Measurements from ENCODE around the gene RNF208.

RNF208 gene

GRCh38 chr9:137227853-137228505 is 5.9 kb upstream of the RNF208 start:
- H3K27ac ChIP-seq (ENCODE audit: low read length) = no peak overlapping the region
- H3K36me3 ChIP-seq (ENCODE audit: control insufficient read depth, low read depth, low read length) = no peaks in the 10 kb centered on the region
- no peak overlapping the region for H3K4me3 ChIP-seq (ENCODE audit: low read length)
- peaks cover 1% of the 10 kb centered on the region for H3K27me3 ChIP-seq (ENCODE audit: control insufficient read depth, insufficient read depth, low read length)
- no peaks in the 10 kb centered on the region for H3K4me1 ChIP-seq (ENCODE audit: control insufficient read depth, low read depth, low read length)
- H3K9ac ChIP-seq (ENCODE audit: low read length) = no peak overlapping the region
- H3K9me3 ChIP-seq (ENCODE audit: control insufficient read depth, low read depth, low read length) = no peaks in the 10 kb centered on the region

GRCh38 chr9:137227054-137227852 is 5.2 kb upstream of the RNF208 start, which contains the start of gene RNF224:
Gene RNF224 (plus strand): TSS chr9:137227502. CDS start chr9:137228336, 834 bp downstream.
- Histone ChIP-seq H3K27ac (ENCODE audit: low read length) (no peak within 1 kb of the TSS), H3K27me3 (ENCODE audit: control insufficient read depth, insufficient read depth, low read length) (peaks cover 8% of the 10 kb centered on the region), H3K36me3 (ENCODE audit: control insufficient read depth, low read depth, low read length) (no peaks in the 10 kb centered on the region), H3K4me3 (ENCODE audit: low read length) (no peak within 1 kb of the TSS), H3K9ac (ENCODE audit: low read length) (no peak within 1 kb of the TSS), H3K9me3 (ENCODE audit: control insufficient read depth, low read depth, low read length) (no peaks in the 10 kb centered on the region), H3K4me1 (ENCODE audit: control insufficient read depth, low read depth, low read length) (no peaks in the 10 kb centered on the region)

DNA sequence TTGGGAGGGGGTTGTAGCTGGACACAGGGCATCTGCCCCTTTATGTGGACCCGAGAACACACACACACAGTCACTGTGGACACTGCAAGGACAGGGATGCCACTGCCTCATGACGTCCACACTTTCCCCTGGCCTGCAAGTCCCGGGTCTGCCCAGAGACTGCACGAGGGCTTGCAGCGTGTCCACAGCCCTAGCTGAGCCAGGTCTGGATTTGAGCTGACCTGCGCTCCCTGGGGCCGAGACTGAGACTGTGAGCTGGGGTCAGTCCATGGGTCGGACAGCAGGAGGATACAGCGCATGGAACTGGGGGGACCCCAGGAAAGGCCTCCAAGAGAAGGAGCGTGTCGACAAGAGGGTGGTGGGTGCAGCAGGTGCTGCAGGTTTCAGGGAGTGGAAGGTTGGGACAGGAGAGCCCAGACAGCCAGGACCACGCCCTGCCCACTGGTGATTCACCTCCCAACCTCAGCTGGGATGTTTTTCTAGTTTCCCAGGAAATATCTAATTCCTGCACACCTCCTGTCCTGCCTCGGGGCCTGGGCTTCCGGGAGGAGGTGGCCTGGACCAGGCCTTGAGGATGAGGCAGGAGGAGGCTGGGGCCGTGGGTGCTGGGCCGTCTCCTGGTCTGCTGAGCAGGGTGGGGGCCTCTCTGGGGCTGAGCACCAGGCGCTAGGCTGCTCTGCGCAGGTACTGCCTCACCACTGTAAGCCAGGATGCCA is 4.5 kb upstream of the RNF208 start:
- no peak overlapping the region for H3K4me3 ChIP-seq (ENCODE audit: low read length)
- H3K36me3 ChIP-seq (ENCODE audit: control insufficient read depth, low read depth, low read length) = no peaks in the 10 kb centered on the region
- no peak overlapping the region for H3K9ac ChIP-seq (ENCODE audit: low read length)
- peaks cover 8% of the 10 kb centered on the region for H3K27me3 ChIP-seq (ENCODE audit: control insufficient read depth, insufficient read depth, low read length)
- H3K9me3 ChIP-seq (ENCODE audit: control insufficient read depth, low read depth, low read length) = no peaks in the 10 kb centered on the region
- H3K27ac ChIP-seq (ENCODE audit: low read length) = no peak overlapping the region
- H3K4me1 ChIP-seq (ENCODE audit: control insufficient read depth, low read depth, low read length) = no peaks in the 10 kb centered on the region

GRCh38 chr9:137225699-137226331 is 3.8 kb upstream of the RNF208 start:
- H3K4me3 ChIP-seq (ENCODE audit: low read length) = no peak overlapping the region
- H3K36me3 ChIP-seq (ENCODE audit: control insufficient read depth, low read depth, low read length) = no peaks in the 10 kb centered on the region
- no peaks in the 10 kb centered on the region for H3K4me1 ChIP-seq (ENCODE audit: control insufficient read depth, low read depth, low read length)
- H3K9ac ChIP-seq (ENCODE audit: low read length) = no peak overlapping the region
- H3K9me3 ChIP-seq (ENCODE audit: control insufficient read depth, low read depth, low read length) = no peaks in the 10 kb centered on the region
- no peak overlapping the region for H3K27ac ChIP-seq (ENCODE audit: low read length)
- H3K27me3 ChIP-seq (ENCODE audit: control insufficient read depth, insufficient read depth, low read length) = peaks cover 8% of the 10 kb centered on the region

DNA sequence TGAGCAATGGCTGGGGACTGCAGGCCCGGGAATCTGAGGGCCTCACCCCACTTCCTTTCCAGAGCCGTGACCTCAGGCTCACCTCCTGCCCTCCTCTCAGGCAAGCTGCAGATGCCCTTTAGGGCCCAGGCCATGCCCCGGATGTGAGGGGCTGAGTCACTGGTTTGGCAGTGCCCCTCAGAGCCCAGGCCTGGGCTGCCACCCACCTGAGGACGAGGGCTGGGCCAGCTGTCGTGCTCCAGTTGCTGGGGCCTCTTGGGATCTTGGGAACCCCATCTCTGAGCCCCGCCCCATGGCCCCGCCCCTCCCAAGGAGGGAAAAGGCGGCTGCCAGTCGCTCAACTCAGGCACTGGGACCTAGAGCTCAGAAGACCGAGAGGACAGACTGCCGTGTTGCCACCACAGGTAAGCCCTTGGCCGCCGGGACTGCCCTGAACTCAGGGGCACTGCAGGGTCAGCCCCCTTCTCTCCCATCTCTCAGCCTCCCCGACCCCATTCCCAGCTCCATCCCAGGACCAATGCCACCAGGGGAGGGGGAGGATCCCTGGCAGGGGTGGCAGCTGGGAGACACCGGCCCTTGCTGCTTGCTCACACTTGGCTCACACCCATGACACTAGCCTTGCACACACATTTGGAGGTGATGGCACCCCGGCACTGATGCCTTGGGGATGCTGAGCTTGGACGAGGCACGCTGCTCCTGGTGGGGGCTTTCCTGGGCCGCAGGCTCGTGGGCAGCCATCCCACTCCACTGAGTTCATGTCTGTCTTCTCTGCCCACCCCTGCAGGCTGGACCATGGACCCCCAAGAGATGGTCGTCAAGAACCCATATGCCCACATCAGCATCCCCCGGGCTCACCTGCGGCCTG is 3.0 kb upstream of the RNF208 start, which contains the start of gene CYSRT1:
Gene CYSRT1 (plus strand): TSS at position 345 of the 865 bp plus-strand sequence. CDS start 448 bp downstream, at position 793.
- Histone ChIP-seq H3K27ac (ENCODE audit: low read length) (no peak within 1 kb of the TSS), H3K4me3 (ENCODE audit: low read length) (peak within 1 kb of the TSS; percentile 75), H3K9me3 (ENCODE audit: control insufficient read depth, low read depth, low read length) (no peaks in the 10 kb centered on the region), H3K36me3 (ENCODE audit: control insufficient read depth, low read depth, low read length) (no peaks in the 10 kb centered on the region), H3K4me1 (ENCODE audit: control insufficient read depth, low read depth, low read length) (no peaks in the 10 kb centered on the region), H3K9ac (ENCODE audit: low read length) (peak within 1 kb of the TSS; percentile 61), H3K27me3 (ENCODE audit: control insufficient read depth, insufficient read depth, low read length) (peaks cover 8% of the 10 kb centered on the region)

DNA sequence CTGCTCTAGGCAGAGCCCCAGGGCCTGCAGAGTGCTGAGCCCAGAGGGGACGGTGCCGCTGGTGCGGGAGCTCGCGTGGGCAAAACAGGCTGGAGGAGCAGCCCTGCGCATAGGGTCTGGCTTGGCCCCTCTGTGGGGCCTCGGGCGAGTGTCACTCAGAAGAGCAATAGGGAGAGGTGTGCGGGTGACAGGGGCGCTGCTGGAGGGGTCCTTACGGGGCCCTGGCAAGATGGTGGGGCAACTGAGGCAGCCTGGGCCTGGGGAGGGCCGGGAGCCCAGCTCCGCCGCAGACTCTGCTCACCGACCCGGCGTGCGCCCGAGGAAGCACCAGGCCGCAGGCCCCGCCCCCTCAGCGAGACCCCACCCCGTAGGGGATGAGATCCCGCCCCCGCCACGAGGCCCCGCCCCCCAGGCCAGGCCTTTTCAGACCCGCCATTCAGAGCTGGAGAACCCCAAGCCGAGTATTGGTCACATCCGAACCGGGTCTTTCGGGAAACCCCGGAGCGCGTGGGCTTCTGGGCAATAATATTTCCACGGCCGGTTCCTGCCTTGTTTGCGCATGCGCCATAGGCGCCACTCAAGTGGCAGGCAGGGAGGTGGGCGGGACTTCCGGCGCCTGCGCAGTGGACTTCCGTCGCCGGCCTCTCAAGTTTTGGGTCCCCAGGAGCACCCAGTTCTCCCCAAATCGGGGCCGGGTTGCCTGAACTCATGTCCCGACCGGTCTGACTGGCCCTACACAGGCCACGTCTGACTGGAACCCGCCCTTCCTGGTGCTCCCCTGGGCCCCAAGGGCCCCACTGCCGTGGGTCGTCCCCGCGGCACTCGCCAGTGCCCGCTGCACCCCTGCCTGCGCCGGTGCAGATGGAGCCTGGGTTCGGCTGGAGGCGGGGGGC is 1.3 kb upstream of the RNF208 start:
- no peak overlapping the region for H3K27ac ChIP-seq (ENCODE audit: low read length)
- no peaks in the 10 kb centered on the region for H3K4me1 ChIP-seq (ENCODE audit: control insufficient read depth, low read depth, low read length)
- H3K4me3 ChIP-seq (ENCODE audit: low read length) = peak overlapping the region; percentile 75
- H3K27me3 ChIP-seq (ENCODE audit: control insufficient read depth, insufficient read depth, low read length) = peaks cover 8% of the 10 kb centered on the region
- no peaks in the 10 kb centered on the region for H3K9me3 ChIP-seq (ENCODE audit: control insufficient read depth, low read depth, low read length)
- peak overlapping the region; percentile 61 for H3K9ac ChIP-seq (ENCODE audit: low read length)
- H3K36me3 ChIP-seq (ENCODE audit: control insufficient read depth, low read depth, low read length) = no peaks in the 10 kb centered on the region

DNA sequence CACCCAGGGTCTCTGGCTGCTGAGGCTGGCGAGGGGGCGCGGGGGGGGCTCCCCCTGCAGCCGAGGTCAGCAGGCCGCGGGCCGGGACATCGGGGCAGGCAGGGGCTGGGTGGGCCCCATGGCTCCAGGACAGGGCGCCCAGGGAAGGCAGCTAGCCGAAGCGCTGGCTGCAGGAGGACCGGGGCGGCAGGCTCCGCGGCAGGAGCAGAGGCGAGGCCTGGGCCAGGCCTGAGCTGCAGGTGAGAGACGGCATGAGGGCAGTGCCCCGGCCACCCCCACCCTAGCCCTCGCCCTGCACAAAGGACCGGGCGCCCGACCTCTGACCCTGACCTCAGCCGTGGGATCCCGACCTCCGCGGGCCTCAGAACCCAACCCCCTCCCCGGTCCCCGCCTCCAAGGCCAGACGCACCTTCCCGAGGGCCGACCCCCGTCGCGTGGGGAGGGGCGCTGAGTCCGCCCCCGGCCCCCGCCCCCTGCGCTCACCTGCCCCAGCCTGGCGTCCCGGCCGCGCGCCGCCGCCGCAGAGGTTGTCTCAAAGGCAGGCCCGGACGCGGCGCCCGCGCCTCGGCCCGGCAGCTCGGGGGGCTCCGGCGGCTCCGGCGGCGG is 431 bp downstream of the RNF208 start:
- H3K27ac ChIP-seq (ENCODE audit: low read length) = no peak overlapping the region

DNA sequence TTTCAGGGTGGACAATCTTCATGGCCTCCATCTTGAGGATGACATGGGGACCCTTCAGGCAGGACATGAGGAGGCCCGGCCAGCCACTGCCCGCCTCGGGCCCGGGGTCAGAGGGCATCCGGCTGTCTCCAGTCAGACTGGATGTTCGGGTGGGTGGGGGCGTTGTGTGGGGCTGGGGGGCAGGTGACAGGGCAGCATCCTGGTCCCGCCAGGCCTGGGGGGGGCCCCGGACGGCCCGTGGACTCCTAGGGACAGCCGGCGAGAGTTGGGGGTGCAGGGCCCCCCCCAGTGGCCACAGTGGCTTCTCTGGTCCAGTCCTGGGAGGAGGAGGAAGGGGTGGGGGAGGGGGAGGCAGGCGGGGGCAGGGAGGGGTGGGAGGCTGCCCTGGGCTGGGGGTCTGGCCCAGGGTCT is 940 bp downstream of the RNF208 start:
- Histone ChIP-seq H3K27me3 (ENCODE audit: control insufficient read depth, insufficient read depth, low read length) (peaks cover 8% of the 10 kb centered on the region), H3K36me3 (ENCODE audit: control insufficient read depth, low read depth, low read length) (no peaks in the 10 kb centered on the region), H3K9ac (ENCODE audit: low read length) (no peak overlapping the region), H3K27ac (ENCODE audit: low read length) (no peak overlapping the region), H3K4me1 (ENCODE audit: control insufficient read depth, low read depth, low read length) (no peaks in the 10 kb centered on the region), H3K9me3 (ENCODE audit: control insufficient read depth, low read depth, low read length) (no peaks in the 10 kb centered on the region), H3K4me3 (ENCODE audit: low read length) (no peak overlapping the region)

More for the DNA sequence above, 431 bp downstream of the RNF208 start:
- Histone ChIP-seq H3K4me1 (ENCODE audit: control insufficient read depth, low read depth, low read length) (no peaks in the 10 kb centered on the region), H3K9me3 (ENCODE audit: control insufficient read depth, low read depth, low read length) (no peaks in the 10 kb centered on the region), H3K9ac (ENCODE audit: low read length) (no peak overlapping the region), H3K27me3 (ENCODE audit: control insufficient read depth, insufficient read depth, low read length) (peaks cover 8% of the 10 kb centered on the region), H3K4me3 (ENCODE audit: low read length) (peak overlapping the region; percentile 42), H3K36me3 (ENCODE audit: control insufficient read depth, low read depth, low read length) (no peaks in the 10 kb centered on the region)

- Histone ChIP-seq H3K4me1 (ENCODE audit: control insufficient read depth, low read depth, low read length) (no peaks in the 10 kb centered on the region), H3K9me3 (ENCODE audit: control insufficient read depth, low read depth, low read length) (no peaks in the 10 kb centered on the region), H3K27me3 (ENCODE audit: control insufficient read depth, insufficient read depth, low read length) (peaks cover 8% of the 10 kb centered on the region), H3K9ac (ENCODE audit: low read length) (no peak overlapping the region), H3K4me3 (ENCODE audit: low read length) (no peak overlapping the region), H3K36me3 (ENCODE audit: control insufficient read depth, low read depth, low read length) (no peaks in the 10 kb centered on the region), H3K27ac (ENCODE audit: low read length) (no peak overlapping the region)
Observed at GRCh38 chr9:137220317-137221094, 1.5 kb downstream of the RNF208 start.
